Mammary epithelial cell (primary cell): ENCODE measurements around the gene FBXW5.

Experiments used
- CTCF ChIP-seq, 2 donors: IDR thresholded peaks in 1 of 2; conservative IDR thresholded peaks in 1 of 2; 2 replicates each; pipeline ENCODE4 v1.5.1; 2011 to 2012; ENCODE audit warnings: inconsistent platforms in 2 of 2, low read length in 2 of 2, mild to moderate bottlenecking in 2 of 2, control low read depth in 1 of 2, low read depth in 1 of 2; ENCODE audit not compliant: insufficient read depth in 1 of 2; ENCODE audit errors: extremely low read depth in 1 of 2
- EZH2 ChIP-seq: IDR thresholded peaks from 2 replicates; pipeline ENCODE4 v1.6.1; 2012; ENCODE audit warnings: low read length, inconsistent platforms, borderline replicate concordance

GRCh38 chr9:136942881-136943230 lies 1.7 kb downstream of the FBXW5 start:
- TF ChIP-seq CTCF (conservative IDR thresholded peaks at IDR 0.05 in 1 of 2, IDR thresholded peaks at IDR 0.05 in 1 of 2; ENCODE audit: extremely low read depth in 1 of 2, insufficient read depth in 1 of 2, low read depth in 1 of 2, low read length in 2 of 2) (no peak), EZH2 (no peak)
